GM12801 (cell line): ENCODE measurements around the gene UIMC1.

Experiments used
- CTCF ChIP-seq: IDR thresholded peaks from one replicate; pipeline ENCODE4 v1.5.1; 2011; ENCODE audit warnings: control low read depth; ENCODE audit not compliant: insufficient read length; ENCODE audit errors: extremely low read depth

UIMC1 gene

GRCh38 chr5:177008716-177009115 is 2.1 kb upstream of the UIMC1 start:
- TF ChIP-seq CTCF: no peak

- no peak for TF ChIP-seq CTCF
Measured at GRCh38 chr5:177005619-177006264, 837 bp downstream of the UIMC1 start.

DNA sequence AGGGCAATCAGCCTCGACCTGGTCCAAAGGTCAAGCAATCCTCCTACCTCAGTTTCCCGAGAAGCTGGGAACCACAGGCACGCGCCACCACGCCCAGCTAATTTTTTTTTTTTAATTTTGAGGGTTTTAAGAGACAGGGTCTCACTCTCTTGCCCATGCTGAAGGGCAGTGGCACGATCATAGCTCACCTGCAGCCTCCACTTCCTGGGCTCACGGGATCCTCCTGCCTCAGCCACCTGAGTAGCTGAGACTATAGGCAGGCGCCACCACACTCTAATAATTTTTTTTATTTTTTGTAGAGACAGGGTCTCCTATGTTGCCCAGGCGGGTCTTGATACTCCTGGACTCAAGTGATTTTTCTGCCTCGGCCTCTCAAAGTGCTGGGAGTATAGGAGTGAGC is 1.6 kb downstream of the UIMC1 start:
- TF ChIP-seq CTCF: no peak

GRCh38 chr5:177003649-177004048 is 2.9 kb downstream of the UIMC1 start:
- TF ChIP-seq CTCF: no peak

GRCh38 chr5:176998828-176999227 is 7.8 kb downstream of the UIMC1 start:
- TF ChIP-seq CTCF: no peak

GRCh38 chr5:176996780-176997179 is 9.8 kb downstream of the UIMC1 start:
- TF ChIP-seq CTCF: no peak

DNA sequence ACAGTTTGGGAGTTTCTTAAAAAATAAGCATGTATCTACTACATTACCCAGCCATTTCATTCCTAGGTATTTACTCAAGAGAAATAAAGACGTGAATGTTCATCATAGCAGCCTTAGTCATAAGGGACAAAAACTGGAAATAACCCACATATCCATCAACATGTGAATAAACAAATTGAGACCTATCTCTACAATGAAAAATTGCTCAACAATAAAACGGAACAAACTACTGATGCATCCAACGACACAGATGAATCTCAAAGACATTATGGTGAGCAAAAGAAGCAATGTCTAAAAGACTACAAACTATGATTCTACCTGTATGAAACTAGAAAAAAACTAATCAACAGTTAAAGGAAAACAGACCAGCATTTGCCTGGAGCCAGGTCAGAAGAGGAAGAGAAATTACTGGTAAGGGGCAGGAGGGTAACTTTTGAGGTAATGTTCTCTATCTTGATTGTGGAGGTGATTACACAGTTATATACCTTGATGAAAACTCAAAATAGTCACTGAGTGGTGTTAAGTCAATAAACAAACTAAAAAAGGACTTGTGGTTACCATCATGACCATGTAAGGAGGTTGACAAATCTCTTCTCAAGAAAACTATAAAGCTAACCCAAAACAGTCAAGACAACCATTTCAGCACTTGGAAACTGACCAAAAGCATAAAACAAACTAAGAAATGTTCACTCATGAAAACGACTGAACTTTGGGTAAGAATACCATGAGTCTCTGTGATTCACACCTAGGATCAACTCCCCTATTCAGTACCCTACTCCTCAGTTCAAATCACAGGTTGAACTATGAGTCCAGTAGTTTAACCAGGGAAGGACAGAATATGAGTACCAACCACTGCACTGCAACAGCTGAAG is 10.4 kb downstream of the UIMC1 start:
- no peak for TF ChIP-seq CTCF
